GM12872 (cell line): Measurements from ENCODE around the gene CHEK1.
A peak's percentile ranks its signal among the peaks of the same experiment; 100 is the strongest.

Source experiments
- TF ChIP-seq, protein P1 (sequence below): IDR thresholded peaks from 3 replicates; pipeline ENCODE4 v1.5.1; 2011; ENCODE audit warnings: low read depth, mild to moderate bottlenecking, low read length, moderate library complexity; ENCODE audit not compliant: insufficient read depth

CHEK1 gene

DNA sequence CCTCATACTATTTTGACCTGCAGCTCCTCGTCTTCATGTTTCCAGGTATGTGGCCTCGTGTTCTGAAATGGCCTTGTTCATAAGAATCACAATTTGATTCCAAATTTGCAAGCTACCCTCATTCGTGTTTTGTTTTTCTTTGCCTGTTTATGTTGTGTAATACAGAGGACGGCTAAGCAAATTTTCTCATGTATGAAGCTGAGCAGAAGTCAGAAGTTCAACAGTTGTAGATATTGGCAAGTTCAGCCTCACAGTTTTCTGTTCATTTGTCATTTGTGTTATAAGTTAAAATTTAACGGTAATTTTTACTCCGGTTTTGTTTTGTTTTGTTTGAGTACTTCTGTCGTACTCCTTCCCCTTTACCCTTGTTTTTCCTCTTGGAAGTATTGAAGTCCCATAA, 15.4 kb upstream of the CHEK1 start:
- TF ChIP-seq, protein P1, sequence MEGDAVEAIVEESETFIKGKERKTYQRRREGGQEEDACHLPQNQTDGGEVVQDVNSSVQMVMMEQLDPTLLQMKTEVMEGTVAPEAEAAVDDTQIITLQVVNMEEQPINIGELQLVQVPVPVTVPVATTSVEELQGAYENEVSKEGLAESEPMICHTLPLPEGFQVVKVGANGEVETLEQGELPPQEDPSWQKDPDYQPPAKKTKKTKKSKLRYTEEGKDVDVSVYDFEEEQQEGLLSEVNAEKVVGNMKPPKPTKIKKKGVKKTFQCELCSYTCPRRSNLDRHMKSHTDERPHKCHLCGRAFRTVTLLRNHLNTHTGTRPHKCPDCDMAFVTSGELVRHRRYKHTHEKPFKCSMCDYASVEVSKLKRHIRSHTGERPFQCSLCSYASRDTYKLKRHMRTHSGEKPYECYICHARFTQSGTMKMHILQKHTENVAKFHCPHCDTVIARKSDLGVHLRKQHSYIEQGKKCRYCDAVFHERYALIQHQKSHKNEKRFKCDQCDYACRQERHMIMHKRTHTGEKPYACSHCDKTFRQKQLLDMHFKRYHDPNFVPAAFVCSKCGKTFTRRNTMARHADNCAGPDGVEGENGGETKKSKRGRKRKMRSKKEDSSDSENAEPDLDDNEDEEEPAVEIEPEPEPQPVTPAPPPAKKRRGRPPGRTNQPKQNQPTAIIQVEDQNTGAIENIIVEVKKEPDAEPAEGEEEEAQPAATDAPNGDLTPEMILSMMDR = no peak

DNA sequence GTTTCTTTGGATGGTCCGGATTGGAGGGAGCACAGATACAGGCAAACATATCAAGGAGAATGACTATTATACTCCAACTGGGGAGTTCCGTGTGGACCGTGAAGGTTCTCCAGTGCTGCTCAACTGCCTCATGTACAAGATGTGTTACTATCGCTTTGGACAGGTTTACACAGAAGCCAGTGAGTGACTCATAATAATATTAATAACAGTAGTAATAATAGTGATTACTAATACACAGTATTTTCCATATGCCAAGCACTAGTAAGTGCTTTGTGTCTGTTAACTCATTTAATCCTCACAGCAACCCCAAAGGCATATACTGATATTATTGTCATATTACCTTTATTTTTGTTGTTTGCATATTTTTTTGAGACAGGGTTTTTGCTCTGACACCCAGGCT, 6.6 kb upstream of the CHEK1 start:
- TF ChIP-seq, protein P1 = no peak

DNA sequence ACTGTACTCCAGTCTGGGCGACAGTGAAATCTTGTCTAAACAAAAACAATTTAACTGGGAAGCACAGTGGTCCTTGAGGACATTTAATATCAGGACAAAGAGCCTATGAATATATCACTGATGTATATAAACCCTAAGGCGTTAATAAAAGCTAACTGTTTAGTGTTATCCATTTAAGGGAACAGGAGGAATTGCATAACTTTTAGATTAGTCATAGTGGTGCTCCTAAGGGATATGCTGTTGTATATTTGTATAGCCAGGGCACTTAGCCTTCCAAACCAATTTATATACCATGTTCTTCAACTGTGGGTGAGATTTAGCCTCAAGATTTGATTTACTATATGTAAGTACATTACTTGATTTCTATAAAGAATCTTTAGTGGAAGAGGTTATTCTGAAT, 3.0 kb upstream of the CHEK1 start:
- TF ChIP-seq, protein P1 = no peak

DNA sequence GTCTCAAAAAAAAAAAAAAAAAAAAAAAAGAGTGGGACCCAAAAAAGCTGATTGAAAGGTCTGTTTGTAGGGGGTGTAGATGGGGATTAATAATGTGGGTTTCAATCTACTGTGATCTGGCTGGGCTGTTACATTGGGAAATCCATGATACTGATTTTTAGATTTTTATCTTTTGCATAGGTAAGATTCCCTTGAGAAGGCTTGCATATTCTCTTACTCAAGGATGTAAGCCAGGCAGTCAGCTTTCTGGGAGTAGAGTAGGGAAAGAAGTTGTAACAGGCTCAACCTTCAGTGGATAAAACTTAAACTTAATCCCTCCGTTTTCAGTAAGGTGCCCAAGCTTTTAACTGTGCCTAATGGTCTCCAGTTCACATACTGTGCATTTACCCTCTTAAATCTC, 1.9 kb upstream of the CHEK1 start:
- TF ChIP-seq, protein P1 = no peak

DNA sequence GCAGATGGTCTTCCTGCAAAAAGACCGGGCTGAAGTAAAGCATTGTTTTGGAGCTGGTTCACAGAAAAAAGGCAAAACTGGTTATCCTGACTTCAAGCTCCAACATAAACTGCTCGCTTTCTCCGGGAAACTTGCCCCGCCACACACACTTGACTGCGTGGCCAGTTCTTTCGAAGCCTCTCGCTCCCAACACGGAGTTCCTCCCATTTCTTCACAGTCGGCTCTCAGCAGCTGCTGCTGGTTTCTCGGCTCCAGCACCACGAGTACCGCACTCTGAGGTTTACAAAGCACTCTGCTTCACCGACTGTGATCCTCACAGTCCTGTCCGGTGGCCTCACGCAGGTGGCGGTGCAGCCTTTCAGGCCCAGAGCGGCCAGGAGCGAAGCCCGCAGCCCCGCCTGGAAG, 264 bp downstream of the CHEK1 start:
- TF ChIP-seq, protein P1 = no peak

DNA sequence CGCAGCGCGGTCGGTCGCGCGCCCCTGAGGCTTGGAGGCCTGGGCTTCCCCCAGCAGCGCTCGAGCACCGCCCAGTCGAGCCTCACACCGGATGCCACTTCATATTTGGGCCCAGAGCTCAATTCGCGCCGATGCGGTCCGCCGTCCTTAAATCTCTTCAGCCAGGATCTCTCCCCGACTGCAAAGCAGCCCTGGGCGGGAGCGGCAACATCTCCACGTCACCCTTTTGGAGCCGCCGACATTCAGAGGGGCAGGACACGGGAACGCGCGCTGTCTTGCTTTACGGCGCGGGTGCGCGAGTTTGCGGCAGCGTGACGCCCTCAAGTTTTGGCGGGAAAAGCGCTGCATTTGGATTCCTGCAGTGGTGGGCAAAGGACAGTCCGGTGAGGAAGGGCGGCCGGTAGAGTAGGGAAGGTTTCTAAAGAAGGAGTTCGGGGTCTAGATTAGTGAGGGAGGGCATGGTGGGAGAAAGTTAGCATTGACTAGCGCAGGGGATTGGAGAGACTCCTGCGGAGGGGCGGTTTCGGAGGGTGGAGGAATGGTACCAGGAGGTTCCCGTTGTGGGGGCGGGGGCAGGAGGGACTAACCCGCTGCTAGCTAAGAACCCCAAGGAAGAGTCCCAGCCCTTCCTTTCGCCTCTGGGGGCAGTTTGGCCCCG, 796 bp downstream of the CHEK1 start:
- TF ChIP-seq, protein P1 = no peak

DNA sequence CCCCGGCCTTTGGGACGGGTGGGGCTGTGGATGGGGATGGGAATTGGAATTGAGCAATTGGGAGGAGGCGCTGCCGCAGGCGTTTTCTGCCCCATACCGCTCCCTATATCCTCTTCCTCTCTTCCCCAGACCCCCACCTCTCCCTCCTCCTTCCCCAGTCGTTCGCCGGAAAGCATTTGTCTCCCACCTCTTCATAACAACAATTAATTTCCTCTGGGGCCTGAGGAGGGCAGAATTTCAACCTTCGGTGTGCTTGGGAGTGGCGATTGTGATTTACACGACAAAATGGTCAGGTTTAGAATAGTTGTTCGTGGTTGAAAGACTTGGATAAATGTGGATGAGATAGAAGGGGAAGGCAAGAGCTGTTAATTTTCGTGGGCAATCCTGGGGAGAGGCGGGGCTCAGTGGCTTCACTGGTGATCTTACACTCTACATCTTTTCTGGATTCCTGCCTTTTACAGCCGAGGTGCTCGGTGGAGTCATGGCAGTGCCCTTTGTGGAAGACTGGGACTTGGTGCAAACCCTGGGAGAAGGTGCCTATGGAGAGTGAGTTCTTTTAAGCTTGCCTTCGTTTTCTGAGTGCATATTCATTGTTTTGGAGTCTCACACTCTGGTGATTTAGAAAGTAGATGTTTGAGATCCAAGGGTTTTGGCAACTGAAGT, 1.5 kb downstream of the CHEK1 start:
- TF ChIP-seq, protein P1 = peak; percentile 37; the same call in 1 of the 3 replicates
